SK-N-SH (cell line): ENCODE results near the gene BCL2A1.
"Not testable (repeated sequence)": the region's sequence is repeated elsewhere in the genome, so short reads cannot be mapped to it uniquely, and the experiment has no call there.

Source experiments
- ELF1 ChIP-seq: IDR thresholded peaks from 2 replicates; pipeline ENCODE4 v1.4.0; 2012
- EP300 ChIP-seq, 2 experiments: IDR thresholded peaks; 2 replicates each; pipeline versions ENCODE4 v1.4.0 to v1.6.1; 2012; ENCODE audit warnings: borderline replicate concordance in 1 of 2, low read depth in 1 of 2, low read length in 1 of 2
- GABPA ChIP-seq: IDR thresholded peaks from 2 replicates; pipeline ENCODE4 v1.4.0; 2012; ENCODE audit warnings: low read depth, mild to moderate bottlenecking
- MXI1 ChIP-seq: IDR thresholded peaks from 2 replicates; pipeline ENCODE4 v1.6.1; 2012; ENCODE audit warnings: mild to moderate bottlenecking, low read depth, low read length, improper control_type of control experiment
- NFIC ChIP-seq: IDR thresholded peaks from 2 replicates; pipeline ENCODE4 v1.4.0; 2012; ENCODE audit warnings: borderline replicate concordance
- POLR2AphosphoS5 ChIP-seq: IDR thresholded peaks from 2 replicates; pipeline ENCODE4 v1.6.1; 2012; ENCODE audit warnings: low read depth, low read length
- TCF12 ChIP-seq: IDR thresholded peaks from 2 replicates; pipeline ENCODE4 v1.4.0; 2012
- TEAD4 ChIP-seq: IDR thresholded peaks from 2 replicates; pipeline ENCODE4 v1.4.0; 2012; ENCODE audit warnings: mild to moderate bottlenecking, borderline replicate concordance; ENCODE audit not compliant: insufficient read depth
- TF ChIP-seq, protein P1 (sequence below): fragments of 200-600 bp; sonication (generic); IDR thresholded peaks from 2 replicates; pipeline ENCODE4 v1.6.1; 2017; ENCODE audit warnings: antibody characterized with exemption, mild to moderate bottlenecking, moderate library complexity
- TF ChIP-seq, protein P2 (sequence below): IDR thresholded peaks from 2 replicates; pipeline ENCODE4; 2012
- TF ChIP-seq, protein P3 (sequence below): IDR thresholded peaks from 2 replicates; pipeline ENCODE4 v1.4.0; 2012; ENCODE audit warnings: low read depth, borderline replicate concordance
- TF ChIP-seq, protein P4 (sequence below): fragments of 150-350 bp; IDR thresholded peaks from 2 replicates; pipeline ENCODE4 v1.6.1; 2017; ENCODE audit warnings: antibody characterized with exemption, low read length, low read depth, borderline replicate concordance

DNA sequence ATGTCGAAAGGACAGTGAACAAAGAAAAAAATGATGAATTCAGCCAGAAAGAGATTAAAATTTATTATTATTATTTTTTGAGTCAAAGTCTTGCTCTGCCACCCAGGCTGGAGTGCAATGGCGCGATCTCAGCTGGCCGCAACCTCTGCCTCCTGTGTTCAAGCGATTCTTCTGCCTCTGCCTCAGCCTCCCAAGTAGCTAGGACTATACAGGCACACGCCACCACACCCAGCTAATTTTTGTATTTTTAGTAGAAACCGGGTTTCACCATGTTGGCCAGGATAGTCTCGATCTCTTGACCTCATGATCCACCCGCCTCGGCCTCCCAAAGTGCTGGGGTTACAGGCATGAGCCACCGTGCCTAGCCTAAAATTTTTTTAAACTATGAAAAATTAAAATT, 8.1 kb downstream of the BCL2A1 start:
- TF ChIP-seq, protein P1, sequence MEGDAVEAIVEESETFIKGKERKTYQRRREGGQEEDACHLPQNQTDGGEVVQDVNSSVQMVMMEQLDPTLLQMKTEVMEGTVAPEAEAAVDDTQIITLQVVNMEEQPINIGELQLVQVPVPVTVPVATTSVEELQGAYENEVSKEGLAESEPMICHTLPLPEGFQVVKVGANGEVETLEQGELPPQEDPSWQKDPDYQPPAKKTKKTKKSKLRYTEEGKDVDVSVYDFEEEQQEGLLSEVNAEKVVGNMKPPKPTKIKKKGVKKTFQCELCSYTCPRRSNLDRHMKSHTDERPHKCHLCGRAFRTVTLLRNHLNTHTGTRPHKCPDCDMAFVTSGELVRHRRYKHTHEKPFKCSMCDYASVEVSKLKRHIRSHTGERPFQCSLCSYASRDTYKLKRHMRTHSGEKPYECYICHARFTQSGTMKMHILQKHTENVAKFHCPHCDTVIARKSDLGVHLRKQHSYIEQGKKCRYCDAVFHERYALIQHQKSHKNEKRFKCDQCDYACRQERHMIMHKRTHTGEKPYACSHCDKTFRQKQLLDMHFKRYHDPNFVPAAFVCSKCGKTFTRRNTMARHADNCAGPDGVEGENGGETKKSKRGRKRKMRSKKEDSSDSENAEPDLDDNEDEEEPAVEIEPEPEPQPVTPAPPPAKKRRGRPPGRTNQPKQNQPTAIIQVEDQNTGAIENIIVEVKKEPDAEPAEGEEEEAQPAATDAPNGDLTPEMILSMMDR = not testable (repeated sequence)
- not testable (repeated sequence) for TF ChIP-seq POLR2AphosphoS5; ELF1; TEAD4; GABPA; TCF12; EP300 (IDR thresholded peaks at IDR 0.05; ENCODE audit: borderline replicate concordance in 1 of 2, low read depth in 1 of 2, low read length in 1 of 2); MXI1; NFIC
- TF ChIP-seq, protein P2, sequence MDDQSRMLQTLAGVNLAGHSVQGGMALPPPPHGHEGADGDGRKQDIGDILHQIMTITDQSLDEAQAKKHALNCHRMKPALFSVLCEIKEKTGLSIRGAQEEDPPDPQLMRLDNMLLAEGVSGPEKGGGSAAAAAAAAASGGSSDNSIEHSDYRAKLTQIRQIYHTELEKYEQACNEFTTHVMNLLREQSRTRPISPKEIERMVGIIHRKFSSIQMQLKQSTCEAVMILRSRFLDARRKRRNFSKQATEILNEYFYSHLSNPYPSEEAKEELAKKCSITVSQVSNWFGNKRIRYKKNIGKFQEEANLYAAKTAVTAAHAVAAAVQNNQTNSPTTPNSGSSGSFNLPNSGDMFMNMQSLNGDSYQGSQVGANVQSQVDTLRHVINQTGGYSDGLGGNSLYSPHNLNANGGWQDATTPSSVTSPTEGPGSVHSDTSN = not testable (repeated sequence)
- TF ChIP-seq, protein P3, sequence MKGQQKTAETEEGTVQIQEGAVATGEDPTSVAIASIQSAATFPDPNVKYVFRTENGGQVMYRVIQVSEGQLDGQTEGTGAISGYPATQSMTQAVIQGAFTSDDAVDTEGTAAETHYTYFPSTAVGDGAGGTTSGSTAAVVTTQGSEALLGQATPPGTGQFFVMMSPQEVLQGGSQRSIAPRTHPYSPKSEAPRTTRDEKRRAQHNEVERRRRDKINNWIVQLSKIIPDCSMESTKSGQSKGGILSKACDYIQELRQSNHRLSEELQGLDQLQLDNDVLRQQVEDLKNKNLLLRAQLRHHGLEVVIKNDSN = not testable (repeated sequence)
- TF ChIP-seq, protein P4, sequence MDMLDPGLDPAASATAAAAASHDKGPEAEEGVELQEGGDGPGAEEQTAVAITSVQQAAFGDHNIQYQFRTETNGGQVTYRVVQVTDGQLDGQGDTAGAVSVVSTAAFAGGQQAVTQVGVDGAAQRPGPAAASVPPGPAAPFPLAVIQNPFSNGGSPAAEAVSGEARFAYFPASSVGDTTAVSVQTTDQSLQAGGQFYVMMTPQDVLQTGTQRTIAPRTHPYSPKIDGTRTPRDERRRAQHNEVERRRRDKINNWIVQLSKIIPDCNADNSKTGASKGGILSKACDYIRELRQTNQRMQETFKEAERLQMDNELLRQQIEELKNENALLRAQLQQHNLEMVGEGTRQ = not testable (repeated sequence)
